ENCODE results near the gene SEC16B. TPM values are rescaled to one million over a fixed set of nuclear protein-coding genes. Genes with fewer than 3 reads are reported as not detected.

Gene SEC16B
- total RNA-seq, 4 donors from 2014 or later: 5.1 to 89.8 (median 15.2) TPM

GRCh38 chr1:177954076-177954475 is 15.8 kb downstream of the SEC16B start:
- Histone ChIP-seq H3K4me1 (no peaks in the 10 kb centered on the region), H3K27ac (no peak overlapping the region), H3K36me3 (no peaks in the 10 kb centered on the region), H3K9me3 (no peaks in the 10 kb centered on the region), H3K27me3 (no peaks in the 10 kb centered on the region), H3K4me3 (no peak overlapping the region)
- in situ Hi-C loops (cut with MboI; ENCODE audit: low pct_ligation_motif_present in 1 of 4, low pct_unique_long_range_greater_than_20kb in 1 of 4, low sequenced_read_pairs in 3 of 4): no loop called here
- WGBS, 2 donors (ENCODE audit: low coverage in 1 of 2): 98% methylated on average over 2 of the region's 2 CpGs; no CpG with 5 or more reads in 1 of the 2 donors
- intact Hi-C loops (cut with DNase I; ENCODE audit: low total_unique reads): no loop called here
- TF ChIP-seq POLR2AphosphoS5 (IDR thresholded peaks at IDR 0.05) (no peak), EP300 (IDR thresholded peaks at IDR 0.05; ENCODE audit: low read depth) (no peak), POLR2A (IDR thresholded peaks at IDR 0.05) (no peak)
- TF ChIP-seq, protein P1, sequence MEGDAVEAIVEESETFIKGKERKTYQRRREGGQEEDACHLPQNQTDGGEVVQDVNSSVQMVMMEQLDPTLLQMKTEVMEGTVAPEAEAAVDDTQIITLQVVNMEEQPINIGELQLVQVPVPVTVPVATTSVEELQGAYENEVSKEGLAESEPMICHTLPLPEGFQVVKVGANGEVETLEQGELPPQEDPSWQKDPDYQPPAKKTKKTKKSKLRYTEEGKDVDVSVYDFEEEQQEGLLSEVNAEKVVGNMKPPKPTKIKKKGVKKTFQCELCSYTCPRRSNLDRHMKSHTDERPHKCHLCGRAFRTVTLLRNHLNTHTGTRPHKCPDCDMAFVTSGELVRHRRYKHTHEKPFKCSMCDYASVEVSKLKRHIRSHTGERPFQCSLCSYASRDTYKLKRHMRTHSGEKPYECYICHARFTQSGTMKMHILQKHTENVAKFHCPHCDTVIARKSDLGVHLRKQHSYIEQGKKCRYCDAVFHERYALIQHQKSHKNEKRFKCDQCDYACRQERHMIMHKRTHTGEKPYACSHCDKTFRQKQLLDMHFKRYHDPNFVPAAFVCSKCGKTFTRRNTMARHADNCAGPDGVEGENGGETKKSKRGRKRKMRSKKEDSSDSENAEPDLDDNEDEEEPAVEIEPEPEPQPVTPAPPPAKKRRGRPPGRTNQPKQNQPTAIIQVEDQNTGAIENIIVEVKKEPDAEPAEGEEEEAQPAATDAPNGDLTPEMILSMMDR (IDR thresholded peaks at IDR 0.05): no peak
- DNase-seq: no peak

GRCh38 chr1:177953549-177953948 is 16.3 kb downstream of the SEC16B start:
- no peak overlapping the region for H3K27ac ChIP-seq
- no peaks in the 10 kb centered on the region for H3K27me3 ChIP-seq
- no peak overlapping the region for H3K4me3 ChIP-seq
- H3K36me3 ChIP-seq: no peaks in the 10 kb centered on the region
- 89 to 91% methylated on average over 4 to 6 of the region's 6 CpGs for WGBS, 2 donors (ENCODE audit: low coverage in 1 of 2)
- no peak for DNase-seq
- H3K4me1 ChIP-seq: no peaks in the 10 kb centered on the region
- in situ Hi-C loops (cut with MboI; ENCODE audit: low pct_ligation_motif_present in 1 of 4, low pct_unique_long_range_greater_than_20kb in 1 of 4, low sequenced_read_pairs in 3 of 4): no loop called here
- TF ChIP-seq, protein P1 (IDR thresholded peaks at IDR 0.05): no peak
- TF ChIP-seq POLR2A (IDR thresholded peaks at IDR 0.05) (no peak), EP300 (IDR thresholded peaks at IDR 0.05; ENCODE audit: low read depth) (no peak), POLR2AphosphoS5 (IDR thresholded peaks at IDR 0.05) (no peak)
- H3K9me3 ChIP-seq: no peaks in the 10 kb centered on the region
- intact Hi-C loops (cut with DNase I; ENCODE audit: low total_unique reads): no loop called here

GRCh38 chr1:177952691-177953090 is 17.2 kb downstream of the SEC16B start:
- TF ChIP-seq POLR2A (IDR thresholded peaks at IDR 0.05): no peak
- TF ChIP-seq POLR2AphosphoS5 (IDR thresholded peaks at IDR 0.05): no peak
- TF ChIP-seq, protein P1 (IDR thresholded peaks at IDR 0.05): no peak
- no peak for TF ChIP-seq EP300 (IDR thresholded peaks at IDR 0.05; ENCODE audit: low read depth)

GRCh38 chr1:177952249-177952648 is 17.6 kb downstream of the SEC16B start:
- Histone ChIP-seq H3K27ac (no peak overlapping the region), H3K4me3 (no peak overlapping the region), H3K27me3 (no peaks in the 10 kb centered on the region), H3K36me3 (no peaks in the 10 kb centered on the region), H3K9me3 (no peaks in the 10 kb centered on the region), H3K4me1 (no peaks in the 10 kb centered on the region)
- intact Hi-C loops (cut with DNase I; ENCODE audit: low total_unique reads) (no loop called here), in situ Hi-C loops (cut with MboI; ENCODE audit: low pct_ligation_motif_present in 1 of 4, low pct_unique_long_range_greater_than_20kb in 1 of 4, low sequenced_read_pairs in 3 of 4) (no loop called here)
- WGBS, 2 donors (ENCODE audit: low coverage in 1 of 2): 86 to 92% methylated on average over 3 to 7 of the region's 7 CpGs
- DNase-seq: no peak
- TF ChIP-seq POLR2AphosphoS5 (IDR thresholded peaks at IDR 0.05) (no peak), EP300 (IDR thresholded peaks at IDR 0.05; ENCODE audit: low read depth) (no peak), POLR2A (IDR thresholded peaks at IDR 0.05) (no peak)
- TF ChIP-seq, protein P1 (IDR thresholded peaks at IDR 0.05): no peak

More at GRCh38 chr1:177952691-177953090, 17.2 kb downstream of the SEC16B start:
- in situ Hi-C loops (cut with MboI; ENCODE audit: low pct_ligation_motif_present in 1 of 4, low pct_unique_long_range_greater_than_20kb in 1 of 4, low sequenced_read_pairs in 3 of 4) (no loop called here), intact Hi-C loops (cut with DNase I; ENCODE audit: low total_unique reads) (no loop called here)
- H3K4me3 ChIP-seq: no peak overlapping the region
- no peaks in the 10 kb centered on the region for H3K27me3 ChIP-seq
- no peaks in the 10 kb centered on the region for H3K9me3 ChIP-seq
- DNase-seq: no peak
- WGBS, 2 donors (ENCODE audit: low coverage in 1 of 2): 87 to 90% methylated on average over 2 to 9 of the region's 9 CpGs
- H3K27ac ChIP-seq: no peak overlapping the region
- no peaks in the 10 kb centered on the region for H3K36me3 ChIP-seq
- H3K4me1 ChIP-seq: no peaks in the 10 kb centered on the region
